ENCODE data around the gene KANSL1.

DNA sequence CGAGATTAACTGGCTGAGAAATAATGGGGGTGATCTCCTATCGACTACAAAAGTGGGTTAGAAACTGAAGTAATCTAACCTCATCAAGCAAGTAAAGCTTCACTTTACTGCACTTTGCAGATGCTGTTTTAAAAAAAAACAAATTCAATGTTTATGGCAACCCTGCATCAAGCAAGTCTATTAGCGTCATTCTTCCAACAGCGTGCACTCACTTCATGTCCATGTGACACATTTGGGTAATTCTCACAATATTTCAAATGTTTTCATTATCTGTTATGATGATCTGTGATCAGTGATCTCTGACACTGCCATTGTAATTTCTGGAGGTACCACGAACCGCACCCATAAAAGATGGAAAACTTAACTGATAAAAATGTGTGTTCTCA lies 70.8 kb downstream of the KANSL1 start:
- TF ChIP-seq EP300 (IDR thresholded peaks at IDR 0.05; ENCODE audit: borderline replicate concordance) (no peak), TAF1 (IDR thresholded peaks at IDR 0.05; ENCODE audit: low read depth) (no peak), EGR1 (IDR thresholded peaks at IDR 0.05) (no peak)
